B cell (primary cell): Measurements from ENCODE around the gene PNPLA5. TPM values are rescaled to one million over a fixed set of nuclear protein-coding genes. Genes with fewer than 3 reads are reported as not detected.

ENCODE experiments used
- ATAC-seq: fragments of 200-7000 bp; cut with Tn5 transposase; one replicate; pipeline ENCODE4 v1.10.0; 2021; ENCODE audit warnings: low read depth, mild to moderate bottlenecking, moderate number of reproducible peaks, moderate library complexity
- CTCF ChIA-PET: fragments of 350-600 bp; sonication (Branson Sonifier 250); formaldehyde crosslinking; loops from one replicate; lab custom pipeline; 2021; ENCODE audit warnings: antibody characterized with exemption, inconsistent platforms; lab: Charles Lee
- POLR2A ChIA-PET: fragments of 350-600 bp; sonication (Branson Sonifier 250); formaldehyde crosslinking; loops from one replicate; lab custom pipeline; 2021; ENCODE audit warnings: antibody characterized with exemption; lab: Charles Lee
- DNase-seq: peaks from one replicate; pipeline ENCODE4 v3.0.0; 2013
- H2AFZ ChIP-seq: 2 replicates; pipeline ENCODE4 v1.6.1; 2012; ENCODE audit warnings: mild to moderate bottlenecking, low read depth, low read length; ENCODE audit not compliant: insufficient read depth, poor library complexity, severe bottlenecking
- H3K27ac ChIP-seq, 2 donors: 1 replicate in 1 of 2; 2 replicates in 1 of 2; pipeline ENCODE4 v1.5.1; 2012 to 2013; ENCODE audit warnings: low read length in 2 of 2, mild to moderate bottlenecking in 2 of 2, moderate library complexity in 1 of 2
- H3K27me3 ChIP-seq, 4 experiments: fragments of 200-600 bp in 1 of 4; sonication (generic) in 1 of 4; replicated peaks in 1 of 4; 1 replicate in 2 of 4; 2 replicates in 2 of 4; pipeline versions ENCODE4 v1.6.1 to v1.7.0; 2013 to 2016; ENCODE audit warnings: low read length in 3 of 4, mild to moderate bottlenecking in 2 of 4, mixed read lengths in 1 of 4, moderate library complexity in 1 of 4; ENCODE audit not compliant: insufficient read depth in 4 of 4, control insufficient read depth in 3 of 4; ENCODE audit errors: control extremely low read depth in 1 of 4
- H3K36me3 ChIP-seq, 2 experiments: replicated peaks in 1 of 2; 1 replicate in 1 of 2; 2 replicates in 1 of 2; pipeline versions ENCODE4 v1.6.1 to v1.7.1; 2013; ENCODE audit warnings: low read length in 1 of 2; ENCODE audit not compliant: insufficient read depth in 2 of 2, control insufficient read depth in 1 of 2; ENCODE audit errors: control extremely low read depth in 1 of 2, extremely low read depth in 1 of 2
- H3K4me1 ChIP-seq, 2 donors: fragments of 200-600 bp in 1 of 2; sonication (generic) in 1 of 2; 1 replicate in 1 of 2; 2 replicates in 1 of 2; pipeline versions ENCODE4 v1.5.1 to v1.6.1; 2013 to 2017; ENCODE audit warnings: low read length in 2 of 2; ENCODE audit not compliant: control insufficient read depth in 2 of 2, insufficient read depth in 2 of 2
- H3K4me2 ChIP-seq: replicated peaks from 2 replicates; pipeline ENCODE3; 2012; ENCODE audit warnings: mild to moderate bottlenecking, low read depth, low read length; ENCODE audit not compliant: poor library complexity, severe bottlenecking
- H3K4me3 ChIP-seq, 5 experiments: fragments of 200-600 bp in 1 of 5; sonication (generic) in 1 of 5; 1 replicate in 3 of 5; 2 replicates in 2 of 5; pipeline versions ENCODE4 v1.5.1 to v1.7.0; 2011 to 2016; ENCODE audit warnings: low read length in 4 of 5, mild to moderate bottlenecking in 4 of 5, low read depth in 2 of 5, control low read depth in 1 of 5, moderate library complexity in 1 of 5; ENCODE audit not compliant: insufficient read depth in 1 of 5; ENCODE audit errors: control extremely low read depth in 1 of 5, extremely low read depth in 1 of 5
- H3K79me2 ChIP-seq: fragments of 200-600 bp; sonication (generic); one replicate; pipeline ENCODE4 v1.6.0; 2016; ENCODE audit warnings: low read length; ENCODE audit not compliant: control insufficient read depth, insufficient read depth
- H3K9ac ChIP-seq: fragments of 200-600 bp; sonication (generic); 2 replicates; pipeline ENCODE4 v1.6.1; 2017; ENCODE audit warnings: mild to moderate bottlenecking, low read length, moderate library complexity
- H3K9me3 ChIP-seq, 3 donors: one replicate each; pipeline versions ENCODE4 v1.6.1 to v1.7.1; 2013; ENCODE audit warnings: low read length in 2 of 3; ENCODE audit not compliant: control insufficient read depth in 2 of 3, insufficient read depth in 1 of 3; ENCODE audit errors: control extremely low read depth in 1 of 3
- H4K20me1 ChIP-seq: 2 replicates; pipeline ENCODE4 v1.6.0; 2012; ENCODE audit warnings: mild to moderate bottlenecking, low read length; ENCODE audit not compliant: insufficient read depth, control insufficient read depth, poor library complexity, severe bottlenecking
- H3K27ac Mint-ChIP-seq: one replicate; pipeline ENCODE4 v1.8.0; 2021; ENCODE audit warnings: mixed read lengths
- H3K27me3 Mint-ChIP-seq: one replicate; pipeline ENCODE4 v1.8.0; 2021; ENCODE audit warnings: mixed read lengths
- H3K4me1 Mint-ChIP-seq: one replicate; pipeline ENCODE4 v1.8.0; 2021; ENCODE audit warnings: mixed read lengths
- H3K4me3 Mint-ChIP-seq: one replicate; pipeline ENCODE4 v1.8.0; 2021; ENCODE audit warnings: mixed read lengths
- H3K9me3 Mint-ChIP-seq: one replicate; pipeline ENCODE4 v1.8.0; 2022; ENCODE audit warnings: mixed read lengths; ENCODE audit not compliant: insufficient read depth
- CTCF ChIP-seq: fragments of 200-600 bp; IDR thresholded peaks from one replicate; pipeline ENCODE4 v1.8.0; 2022; ENCODE audit warnings: antibody characterized with exemption, mild to moderate bottlenecking
- EZH2 ChIP-seq: IDR thresholded peaks from 2 replicates; pipeline ENCODE4 v1.6.1; 2012; ENCODE audit warnings: borderline replicate concordance, low read depth, mild to moderate bottlenecking, moderate library complexity, low read length; ENCODE audit not compliant: insufficient read depth, poor library complexity, severe bottlenecking
- WGBS: methylation state at CpG from one replicate; pipeline ENCODE4 v1.1.5; 2013; ENCODE audit warnings: missing lambda C conversion rate; ENCODE audit not compliant: insufficient coverage; 5-methylcytosine and 5-hydroxymethylcytosine counted together
- intact Hi-C: fragments of 100-400 bp; cut with micrococcal nuclease; formaldehyde crosslinking; loops from one replicate; pipeline ENCODE4 v1.10.0; 2022
- polyA plus RNA-seq: library from polyadenylated mRNA; depleted of rRNA; stranded (reverse); fragments of >200 nt; gene quantifications from 2 replicates; pipeline ENCODE4 v1.2.3, GENCODE V29; 2012
- total RNA-seq, 2 donors: library from RNA; stranded (reverse); fragments of 120-200 nt in 1 of 2; gene quantifications; 1 replicate in 1 of 2; 2 replicates in 1 of 2; pipeline versions ENCODE4 v1.2.3 to v1.2.4, GENCODE V29; 2013 to 2022

The PNPLA5 gene
- total and polyA plus RNA-seq, 2 donors (not counting 1 experiment from before 2014, with no cell fraction given) = not detected

GRCh38 chr22:43910178-43910695 lies 18.4 kb upstream of the PNPLA5 start:
- peaks cover 27% of the 10 kb centered on the region for H3K27me3 Mint-ChIP-seq
- no peaks in the 10 kb centered on the region for H3K4me1 ChIP-seq
- no peak overlapping the region for H3K27ac Mint-ChIP-seq
- POLR2A ChIA-PET = no interaction called here
- no peak for ATAC-seq
- no peak overlapping the region for H3K4me3 ChIP-seq
- H3K79me2 ChIP-seq = no peaks in the 10 kb centered on the region
- no peaks in the 10 kb centered on the region for H3K4me1 Mint-ChIP-seq
- H3K27me3 ChIP-seq = peaks cover 0 to 6% (median 2%) of the 10 kb centered on the region in 4 experiments
- CTCF ChIA-PET = no interaction called here
- intact Hi-C loops = no loop called here
- H3K27ac ChIP-seq = no peak overlapping the region
- no peak overlapping the region for H2AFZ ChIP-seq
- no peaks in the 10 kb centered on the region for H3K9me3 Mint-ChIP-seq
- TF ChIP-seq CTCF = no peak
- no peak for TF ChIP-seq EZH2
- H3K4me2 ChIP-seq = no peak overlapping the region
- H3K4me3 Mint-ChIP-seq = no peak overlapping the region
- no peak overlapping the region for H3K9ac ChIP-seq
- no peaks in the 10 kb centered on the region for H3K9me3 ChIP-seq
- no peaks in the 10 kb centered on the region for H4K20me1 ChIP-seq
- 62% methylated on average over 6 of the region's 6 CpGs for WGBS
- DNase-seq = no peak
- H3K36me3 ChIP-seq = no peaks in the 10 kb centered on the region

- H3K9me3 Mint-ChIP-seq = no peaks in the 10 kb centered on the region
- no peaks in the 10 kb centered on the region for H3K4me1 Mint-ChIP-seq
- no peaks in the 10 kb centered on the region for H3K9me3 ChIP-seq
- no peak overlapping the region for H3K9ac ChIP-seq
- POLR2A ChIA-PET = no interaction called here
- H3K27me3 ChIP-seq = peaks cover 0 to 6% (median 2%) of the 10 kb centered on the region in 4 experiments
- no peak for DNase-seq
- H3K27ac Mint-ChIP-seq = no peak overlapping the region
- CTCF ChIA-PET = no interaction called here
- intact Hi-C loops = no loop called here
- H3K79me2 ChIP-seq = no peaks in the 10 kb centered on the region
- H3K27me3 Mint-ChIP-seq = peaks cover 27% of the 10 kb centered on the region
- H3K27ac ChIP-seq = no peak overlapping the region
- no peak overlapping the region for H3K4me2 ChIP-seq
- H3K36me3 ChIP-seq = no peaks in the 10 kb centered on the region
- H3K4me1 ChIP-seq = no peaks in the 10 kb centered on the region
- ATAC-seq = no peak
- H2AFZ ChIP-seq = no peak overlapping the region
- no peak overlapping the region for H3K4me3 Mint-ChIP-seq
- 89% methylated on average over 1 of the region's 1 CpG for WGBS
- H4K20me1 ChIP-seq = no peaks in the 10 kb centered on the region
- TF ChIP-seq CTCF (no peak), EZH2 (no peak)
- H3K4me3 ChIP-seq = no peak overlapping the region
Measured at GRCh38 chr22:43909708-43910107, 17.9 kb upstream of the PNPLA5 start.
